ENCODE data around the gene GNPTG. TPM values are rescaled to one million over a fixed set of nuclear protein-coding genes. Genes with fewer than 3 reads are reported as not detected.
A peak's percentile ranks its signal among the peaks of the same experiment; 100 is the strongest.

Gene GNPTG
- total RNA-seq, 2 experiments from 2014 or later, result 27.6 to 32.0 TPM

- Mint-ChIP-seq H3K27ac (peak overlapping the region; percentile 24), H3K4me1 (ENCODE audit: low read depth) (peaks cover 29% of the 10 kb centered on the region), H3K4me3 (peak overlapping the region; percentile 94), H3K36me3 (ENCODE audit: low read depth) (peaks cover 49% of the 10 kb centered on the region), H3K9me3 (no peaks in the 10 kb centered on the region), H3K27me3 (no peaks in the 10 kb centered on the region)
- Histone ChIP-seq H3K9me3 (ENCODE audit: control insufficient read depth in 1 of 2, insufficient read depth in 1 of 2, low read length in 2 of 2) (no peaks in the 10 kb centered on the region), H3K36me3 (ENCODE audit: insufficient read depth, low read length) (peaks cover 45% of the 10 kb centered on the region), H3K27me3 (ENCODE audit: control insufficient read depth in 1 of 2, insufficient read depth in 2 of 2, low read length in 2 of 2) (no peaks in the 10 kb centered on the region), H3K4me3 (ENCODE audit: low read length) (peak overlapping the region; percentile 89), H3K27ac (ENCODE audit: low read depth in 1 of 2, low read length in 2 of 2) (no peak overlapping the region), H3K4me1 (ENCODE audit: insufficient read depth, low read length) (peaks cover 55% of the 10 kb centered on the region)
- no peak for ATAC-seq (ENCODE audit: poor library complexity)
- TF ChIP-seq CTCF (IDR thresholded peaks at IDR 0.05), result no peak
- ChIA-PET CTCF (no interaction called here), POLR2A (interaction anchor here (1.5 kb wide), 1 partner anchor 31 kb away, joined by 6 read pairs; no protein-coding TSS in a partner anchor)
- DNase-seq, result no peak
- intact Hi-C loops (cut with DNase I, micrococcal nuclease), result loop anchor here (2.0 kb wide), 2 partner anchors 19 to 31 kb away; no protein-coding TSS in a partner anchor
These were observed 39.8 kb upstream of the GNPTG start for GRCh38 chr16:1311738-1312466.

DNA sequence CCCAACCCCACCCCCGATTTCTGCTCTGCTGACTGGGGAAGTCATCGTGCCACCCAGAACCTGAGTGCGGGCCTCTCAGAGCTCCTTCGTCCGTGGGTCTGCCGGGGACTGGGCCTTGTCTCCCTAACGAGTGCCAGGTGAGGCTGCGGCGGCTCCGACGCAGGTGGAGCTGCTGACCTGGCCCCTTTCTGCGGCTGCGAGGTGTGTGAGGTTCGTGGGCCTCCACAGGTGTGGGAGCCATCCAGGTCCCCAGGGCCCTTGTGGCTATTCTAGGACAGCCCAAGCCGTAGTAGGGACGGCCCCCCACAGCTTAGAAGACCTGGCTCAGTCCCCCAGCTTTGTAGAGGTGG lies 39.3 kb upstream of the GNPTG start:
- Mint-ChIP-seq H3K4me3 (peak overlapping the region; percentile 34), H3K36me3 (ENCODE audit: low read depth) (peaks cover 54% of the 10 kb centered on the region), H3K4me1 (ENCODE audit: low read depth) (peaks cover 29% of the 10 kb centered on the region), H3K27me3 (no peaks in the 10 kb centered on the region), H3K9me3 (no peaks in the 10 kb centered on the region), H3K27ac (peak overlapping the region; percentile 24)
- peak in 1 of 14 experiments; percentile 15 for DNase-seq
- H3K4me1 ChIP-seq (ENCODE audit: insufficient read depth, low read length), result peaks cover 55% of the 10 kb centered on the region
- CTCF ChIA-PET, result no interaction called here
- intact Hi-C loops (cut with DNase I, micrococcal nuclease), result loop anchor here in 1 of 2 experiments (2.0 kb wide), 1 partner anchor 18 kb away; no protein-coding TSS in a partner anchor
- no peak for ATAC-seq (ENCODE audit: poor library complexity)
- peak overlapping the region; percentile 1 for H3K4me3 ChIP-seq (ENCODE audit: low read length)
- TF ChIP-seq CTCF (IDR thresholded peaks at IDR 0.05), result no peak
- POLR2A ChIA-PET, result no interaction called here
- H3K27ac ChIP-seq (ENCODE audit: low read depth in 1 of 2, low read length in 2 of 2), result no peak overlapping the region
- H3K36me3 ChIP-seq (ENCODE audit: insufficient read depth, low read length), result peaks cover 50% of the 10 kb centered on the region
- H3K9me3 ChIP-seq (ENCODE audit: control insufficient read depth in 1 of 2, insufficient read depth in 1 of 2, low read length in 2 of 2), result no peaks in the 10 kb centered on the region
- H3K27me3 ChIP-seq (ENCODE audit: control insufficient read depth in 1 of 2, insufficient read depth in 2 of 2, low read length in 2 of 2), result no peaks in the 10 kb centered on the region

DNA sequence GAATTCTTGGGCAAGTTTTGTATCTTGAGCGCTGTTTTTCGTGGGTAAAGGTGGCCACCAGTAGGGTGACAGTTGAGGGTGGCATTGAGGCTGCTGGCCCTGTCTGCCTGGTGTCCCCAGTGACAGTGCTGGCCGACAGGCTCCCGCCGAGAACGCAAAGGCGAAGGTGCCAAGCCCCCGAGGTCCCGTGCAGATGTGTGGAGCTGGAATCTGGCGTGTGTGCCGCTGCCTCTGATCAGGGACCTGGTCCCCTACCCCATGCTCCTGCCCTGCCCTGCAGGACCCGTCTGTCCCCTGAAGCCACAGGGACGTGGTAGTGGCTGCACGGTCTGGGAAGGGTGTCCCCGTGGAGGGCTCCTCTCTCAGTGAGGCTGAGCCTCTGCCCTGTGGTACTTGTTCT lies 38.8 kb upstream of the GNPTG start:
- peaks cover 54% of the 10 kb centered on the region for H3K4me1 ChIP-seq (ENCODE audit: insufficient read depth, low read length)
- ATAC-seq (ENCODE audit: poor library complexity), result no peak
- intact Hi-C loops (cut with DNase I, micrococcal nuclease), result loop anchor here in 1 of 2 experiments (2.0 kb wide), 1 partner anchor 18 kb away; no protein-coding TSS in a partner anchor
- no peak for TF ChIP-seq CTCF (IDR thresholded peaks at IDR 0.05)
- H3K4me1 Mint-ChIP-seq (ENCODE audit: low read depth), result peaks cover 29% of the 10 kb centered on the region
- H3K9me3 Mint-ChIP-seq, result no peaks in the 10 kb centered on the region
- H3K27ac Mint-ChIP-seq, result peak overlapping the region; percentile 24
- no peaks in the 10 kb centered on the region for H3K9me3 ChIP-seq (ENCODE audit: control insufficient read depth in 1 of 2, insufficient read depth in 1 of 2, low read length in 2 of 2)
- peaks cover 59% of the 10 kb centered on the region for H3K36me3 Mint-ChIP-seq (ENCODE audit: low read depth)
- peaks cover 55% of the 10 kb centered on the region for H3K36me3 ChIP-seq (ENCODE audit: insufficient read depth, low read length)
- DNase-seq, result no peak
- H3K27me3 ChIP-seq (ENCODE audit: control insufficient read depth in 1 of 2, insufficient read depth in 2 of 2, low read length in 2 of 2), result no peaks in the 10 kb centered on the region
- ChIA-PET POLR2A (interaction anchor here (0.7 kb wide), 1 partner anchor 24 kb away, joined by 3 read pairs; no protein-coding TSS in a partner anchor), CTCF (no interaction called here)
- H3K27ac ChIP-seq (ENCODE audit: low read depth in 1 of 2, low read length in 2 of 2), result no peak overlapping the region
- H3K27me3 Mint-ChIP-seq, result no peaks in the 10 kb centered on the region
- H3K4me3 ChIP-seq (ENCODE audit: low read length), result no peak overlapping the region
- H3K4me3 Mint-ChIP-seq, result peak overlapping the region; percentile 67
